SK-N-SH (cell line): ENCODE results near the gene PSD. TPM values are rescaled to one million over a fixed set of nuclear protein-coding genes. Genes with fewer than 3 reads are reported as not detected.

ENCODE experiments used
- CTCF ChIA-PET: fragments of 300-600, 350-600 bp; formaldehyde crosslinking; extraction: SDS; loops from one replicate; lab custom pipeline; 2021; lab: Yijun Ruan, JAX
- POLR2A ChIA-PET: fragments of 350-600 bp; sonication (Branson Sonifier 250); formaldehyde crosslinking; extraction: SDS; loops from one replicate; lab custom pipeline; 2020; ENCODE audit warnings: antibody characterized with exemption, inconsistent platforms; lab: Yijun Ruan, JAX
- DNase-seq: peaks from one replicate; pipeline ENCODE4 v3.0.0; 2012
- H2AFZ ChIP-seq: fragments of 200-600 bp; sonication (generic); 2 replicates; pipeline ENCODE4 v1.8.1; 2016; ENCODE audit warnings: antibody characterized with exemption, mild to moderate bottlenecking, low read depth
- H3F3A ChIP-seq: fragments of 200-600 bp; sonication (generic); replicated peaks from 2 replicates; pipeline ENCODE3; 2016; ENCODE audit warnings: antibody characterized with exemption, mild to moderate bottlenecking; ENCODE audit not compliant: insufficient read depth
- H3K27ac ChIP-seq, 2 experiments: fragments of 200-500 bp in 1 of 2; fragments of 200-600 bp in 1 of 2; sonication (Bioruptor generic) in 1 of 2; sonication (generic), shearing (Covaris generic) in 1 of 2; 2 replicates each; pipeline versions ENCODE4 v1.5.1 to v1.6.1; 2014 to 2016; ENCODE audit warnings: low read depth in 2 of 2, inconsistent platforms in 1 of 2, low read length in 1 of 2, mild to moderate bottlenecking in 1 of 2, mixed read lengths in 1 of 2
- H3K27me3 ChIP-seq: fragments of 200-600 bp; sonication (generic), shearing (Covaris generic); 2 replicates; pipeline ENCODE4 v1.6.1; 2016; ENCODE audit warnings: mixed run types; ENCODE audit not compliant: insufficient read depth
- H3K36me3 ChIP-seq, 2 experiments: fragments of 200-500 bp in 1 of 2; fragments of 200-600 bp in 1 of 2; sonication (Bioruptor generic) in 1 of 2; sonication (generic) in 1 of 2; replicated peaks in 1 of 2; 2 replicates each; pipeline versions ENCODE3 to v1.5.1; 2014 to 2016; ENCODE audit warnings: low read length in 1 of 2, mild to moderate bottlenecking in 1 of 2; ENCODE audit not compliant: insufficient read depth in 2 of 2, control insufficient read depth in 1 of 2
- H3K4me1 ChIP-seq, 2 experiments: fragments of 200-500 bp in 1 of 2; fragments of 200-600 bp in 1 of 2; sonication (Bioruptor generic) in 1 of 2; sonication (generic), shearing (Covaris generic) in 1 of 2; 2 replicates each; pipeline versions ENCODE4 v1.5.1 to v1.6.1; 2014 to 2016; ENCODE audit warnings: low read depth in 1 of 2, low read length in 1 of 2, mixed run types in 1 of 2; ENCODE audit not compliant: insufficient read depth in 2 of 2, control insufficient read depth in 1 of 2
- H3K4me2 ChIP-seq: fragments of 200-600 bp; sonication (generic), shearing (Covaris generic); 2 replicates; pipeline ENCODE4 v1.6.1; 2017; ENCODE audit warnings: mixed run types
- H3K4me3 ChIP-seq, 2 experiments: fragments of 200-500 bp in 1 of 2; fragments of 200-600 bp in 1 of 2; sonication (Bioruptor generic) in 1 of 2; sonication (generic), shearing (Covaris generic) in 1 of 2; 2 replicates each; pipeline versions ENCODE4 v1.5.1 to v1.8.1; 2014 to 2016; ENCODE audit warnings: low read depth in 2 of 2, inconsistent platforms in 1 of 2, low read length in 1 of 2, mild to moderate bottlenecking in 1 of 2, mixed read lengths in 1 of 2, moderate library complexity in 1 of 2
- H3K79me2 ChIP-seq: fragments of 200-600 bp; sonication (generic); 2 replicates; pipeline ENCODE4 v1.8.1; 2017; ENCODE audit warnings: mild to moderate bottlenecking; ENCODE audit not compliant: insufficient read depth
- H3K9ac ChIP-seq: fragments of 200-600 bp; sonication (generic); 2 replicates; pipeline ENCODE4 v1.6.1; 2017; ENCODE audit warnings: mixed run types
- H3K9me2 ChIP-seq: fragments of 200-600 bp; sonication (generic); 2 replicates; pipeline ENCODE4 v1.6.1; 2017; ENCODE audit warnings: mixed run types
- H3K9me3 ChIP-seq: fragments of 200-600 bp; sonication (generic); 2 replicates; pipeline ENCODE4 v1.6.1; 2017; ENCODE audit warnings: mixed run types, mild to moderate bottlenecking, moderate library complexity
- H4K20me1 ChIP-seq: fragments of 200-600 bp; sonication (generic); 2 replicates; pipeline ENCODE4 v1.6.1; 2017; ENCODE audit warnings: mild to moderate bottlenecking, mixed run types; ENCODE audit not compliant: insufficient read depth
- ELF1 ChIP-seq: IDR thresholded peaks from 2 replicates; pipeline ENCODE4 v1.4.0; 2012
- EZH2phosphoT487 ChIP-seq: fragments of 200-600 bp; sonication (generic); IDR thresholded peaks from 2 replicates; pipeline ENCODE4 v1.6.1; 2017; ENCODE audit warnings: low read depth, mixed run types, mild to moderate bottlenecking, antibody characterized with exemption, moderate library complexity, borderline replicate concordance
- FOXJ3 ChIP-seq: sonication (generic); formaldehyde crosslinking; IDR thresholded peaks from 2 replicates; pipeline ENCODE4 v1.5.1; 2020; ENCODE audit warnings: mild to moderate bottlenecking, missing genetic modification reagents
- MEF2A ChIP-seq: IDR thresholded peaks from 2 replicates; pipeline ENCODE4 v1.4.0; 2012; ENCODE audit warnings: low read depth, borderline replicate concordance
- NFIC ChIP-seq: IDR thresholded peaks from 2 replicates; pipeline ENCODE4 v1.4.0; 2012; ENCODE audit warnings: borderline replicate concordance
- POLR2AphosphoS5 ChIP-seq: IDR thresholded peaks from 2 replicates; pipeline ENCODE4 v1.6.1; 2012; ENCODE audit warnings: low read depth, low read length
- RCOR1 ChIP-seq: fragments of 150-350 bp; IDR thresholded peaks from 2 replicates; pipeline ENCODE4 v1.6.1; 2017; ENCODE audit warnings: antibody characterized with exemption, low read length
- RXRA ChIP-seq: IDR thresholded peaks from 2 replicates; pipeline ENCODE4 v1.4.0; 2012; ENCODE audit warnings: low read depth, mild to moderate bottlenecking, borderline replicate concordance
- SIN3A ChIP-seq: IDR thresholded peaks from 2 replicates; pipeline ENCODE4 v1.6.1; 2012; ENCODE audit warnings: low read depth, mild to moderate bottlenecking, low read length, moderate library complexity, borderline replicate concordance
- TCF12 ChIP-seq: IDR thresholded peaks from 2 replicates; pipeline ENCODE4 v1.4.0; 2012
- WGBS: methylation state at CpG from one replicate; pipeline ENCODE4 v1.1.6; 2017; ENCODE audit warnings: low lambda C conversion rate; 5-methylcytosine and 5-hydroxymethylcytosine counted together
- polyA plus RNA-seq, 3 experiments: library from polyadenylated mRNA; depleted of rRNA; stranded (reverse); fragments of >200 nt; gene quantifications; 2 replicates each; pipeline ENCODE4 v1.2.3, GENCODE V29; 2012
- TF ChIP-seq, protein P1 (sequence below): IDR thresholded peaks from 2 replicates; pipeline ENCODE4 v1.4.0; 2012; ENCODE audit warnings: low read depth, borderline replicate concordance
- TF ChIP-seq, protein P2 (sequence below): IDR thresholded peaks from 2 replicates; pipeline ENCODE4 v1.4.0; 2012; ENCODE audit warnings: low read depth
- TF ChIP-seq, protein P3 (sequence below): fragments of 150-350 bp; IDR thresholded peaks from 2 replicates; pipeline ENCODE4 v1.6.1; 2017; ENCODE audit warnings: antibody characterized with exemption, low read length, low read depth, borderline replicate concordance
- TF ChIP-seq, protein P4 (sequence below): IDR thresholded peaks from 2 replicates; pipeline ENCODE4; 2012

Gene PSD
- polyA plus RNA-seq, 1 of the 3 experiments (the other 2 are of a cell fraction), result 0.97 TPM

DNA sequence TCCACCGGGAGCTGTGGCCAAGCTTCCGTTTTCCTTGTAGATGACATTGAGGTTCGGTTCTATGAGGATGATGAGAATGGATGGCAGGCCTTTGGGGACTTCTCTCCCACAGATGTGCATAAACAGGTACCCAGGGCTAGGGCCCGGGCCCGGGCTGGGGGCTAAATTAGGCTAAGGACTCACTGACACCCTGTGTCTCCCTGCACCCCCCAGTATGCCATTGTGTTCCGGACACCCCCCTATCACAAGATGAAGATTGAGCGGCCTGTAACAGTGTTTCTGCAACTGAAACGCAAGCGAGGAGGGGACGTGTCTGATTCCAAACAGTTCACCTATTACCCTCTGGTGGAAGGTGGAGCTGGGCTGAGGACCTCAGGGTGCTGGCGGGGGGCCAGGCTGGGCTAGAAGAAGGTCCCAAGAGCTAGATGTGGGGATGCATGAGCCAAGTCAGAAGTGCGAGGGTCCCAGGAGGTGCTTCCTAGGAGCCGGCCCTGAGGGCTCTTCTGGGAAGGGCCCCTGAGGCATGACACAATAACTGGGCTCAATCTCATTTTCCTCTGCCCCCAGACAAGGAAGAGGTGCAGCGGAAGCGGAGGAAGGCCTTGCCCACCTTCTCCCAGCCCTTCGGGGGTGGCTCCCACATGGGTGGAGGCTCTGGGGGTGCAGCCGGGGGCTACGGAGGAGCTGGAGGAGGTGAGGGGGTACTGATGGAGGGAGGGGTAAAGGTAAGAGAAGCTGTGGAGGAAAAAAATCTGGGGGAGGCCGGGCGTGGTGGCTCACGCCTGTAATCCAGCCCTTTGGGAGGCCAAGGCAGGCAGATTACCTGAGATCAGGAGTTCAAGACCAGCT lies 20.2 kb downstream of the PSD start:
- Histone ChIP-seq H3K9me2 (no peaks in the 10 kb centered on the region), H3K4me3 (no peak overlapping the region), H3K9ac (no peak overlapping the region), H3K4me2 (0 out of 2 replicates have a peak overlapping the region, but pooled peaks have one; percentile 89), H3K27ac (no peak overlapping the region), H3K27me3 (no peaks in the 10 kb centered on the region), H3F3A (peaks cover 3% of the 10 kb centered on the region), H3K36me3 (no peaks in the 10 kb centered on the region), H3K79me2 (peaks cover 5% of the 10 kb centered on the region; the same call in 1 of the 2 replicates), H4K20me1 (no peaks in the 10 kb centered on the region), H3K9me3 (no peaks in the 10 kb centered on the region), H2AFZ (no peak overlapping the region), H3K4me1 (peaks cover 0 to 23% of the 10 kb centered on the region in 2 experiments; a peak in 1 of 4 replicates)
- POLR2A ChIA-PET, result interaction anchor here (1.2 kb wide), 3 partner anchors 22 to 80 kb away, joined by 3 to 5 read pairs (median 3); partner anchors contain the start of genes CUEDC2 and FBXL15
- TF ChIP-seq, protein P1, sequence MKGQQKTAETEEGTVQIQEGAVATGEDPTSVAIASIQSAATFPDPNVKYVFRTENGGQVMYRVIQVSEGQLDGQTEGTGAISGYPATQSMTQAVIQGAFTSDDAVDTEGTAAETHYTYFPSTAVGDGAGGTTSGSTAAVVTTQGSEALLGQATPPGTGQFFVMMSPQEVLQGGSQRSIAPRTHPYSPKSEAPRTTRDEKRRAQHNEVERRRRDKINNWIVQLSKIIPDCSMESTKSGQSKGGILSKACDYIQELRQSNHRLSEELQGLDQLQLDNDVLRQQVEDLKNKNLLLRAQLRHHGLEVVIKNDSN, result no peak
- TF ChIP-seq, protein P2, sequence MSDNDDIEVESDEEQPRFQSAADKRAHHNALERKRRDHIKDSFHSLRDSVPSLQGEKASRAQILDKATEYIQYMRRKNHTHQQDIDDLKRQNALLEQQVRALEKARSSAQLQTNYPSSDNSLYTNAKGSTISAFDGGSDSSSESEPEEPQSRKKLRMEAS, result no peak
- TF ChIP-seq FOXJ3 (CRISPR knock-in tag), result no peak
- no peak for TF ChIP-seq ELF1
- no peak for TF ChIP-seq RCOR1
- TF ChIP-seq EZH2phosphoT487, result no peak
- TF ChIP-seq NFIC, result no peak
- CTCF ChIA-PET, result interaction anchor here (1.1 to 16.5 kb wide), 24 partner anchors 9 to 241 kb away, joined by 3 to 359 read pairs (median 7); partner anchors contain the start of genes ACTR1A, C10orf95, ELOVL3 and FBXL15
- WGBS, result 92% methylated on average over 21 of the region's 21 CpGs
- no peak for DNase-seq

DNA sequence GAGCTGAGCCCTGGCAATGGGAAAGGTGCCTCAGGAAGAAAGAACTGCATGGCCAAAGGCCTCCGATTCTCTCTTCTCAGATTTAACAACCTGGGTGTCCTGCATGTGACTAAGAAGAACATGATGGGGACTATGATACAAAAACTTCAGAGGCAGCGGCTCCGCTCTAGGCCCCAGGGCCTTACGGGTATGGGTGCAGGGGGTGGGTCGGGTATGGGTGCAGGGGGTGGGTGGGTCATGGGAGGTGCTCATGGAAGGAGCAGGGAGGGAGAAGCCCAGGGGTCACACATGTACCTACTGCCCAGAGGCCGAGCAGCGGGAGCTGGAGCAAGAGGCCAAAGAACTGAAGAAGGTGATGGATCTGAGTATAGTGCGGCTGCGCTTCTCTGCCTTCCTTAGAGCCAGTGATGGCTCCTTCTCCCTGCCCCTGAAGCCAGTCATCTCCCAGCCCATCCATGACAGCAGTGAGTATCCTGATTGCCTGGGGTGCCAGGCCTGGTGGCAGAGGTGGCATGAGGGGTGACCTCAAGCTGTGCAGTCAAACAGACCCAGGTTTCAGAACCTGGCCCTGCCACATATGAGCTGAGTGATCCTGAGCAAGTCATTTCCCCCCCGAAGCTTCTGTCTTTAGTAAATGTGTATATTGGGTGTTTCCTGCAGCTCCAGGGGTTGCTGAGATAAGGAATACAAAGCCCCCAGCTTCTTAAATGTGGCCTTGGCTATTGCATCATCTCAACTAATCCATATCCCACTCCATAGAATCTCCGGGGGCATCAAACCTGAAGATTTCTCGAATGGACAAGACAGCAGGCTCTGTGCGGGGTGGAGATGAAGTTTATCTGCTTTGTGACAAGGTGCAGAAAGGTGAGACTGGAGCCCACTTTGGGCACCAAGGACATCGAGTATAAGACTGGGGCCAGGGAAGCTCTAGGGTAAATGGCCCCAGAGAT lies 21.1 kb downstream of the PSD start:
- Histone ChIP-seq H3K36me3 (no peaks in the 10 kb centered on the region), H2AFZ (no peak overlapping the region), H4K20me1 (no peaks in the 10 kb centered on the region), H3K4me2 (no peak overlapping the region), H3K4me1 (peaks cover 0 to 23% of the 10 kb centered on the region in 2 experiments; a peak in 1 of 4 replicates), H3K27ac (no peak overlapping the region), H3K4me3 (no peak overlapping the region), H3K9ac (no peak overlapping the region), H3K27me3 (no peaks in the 10 kb centered on the region), H3K9me3 (no peaks in the 10 kb centered on the region), H3F3A (peaks cover 3% of the 10 kb centered on the region), H3K79me2 (peaks cover 5% of the 10 kb centered on the region; the same call in 1 of the 2 replicates), H3K9me2 (no peaks in the 10 kb centered on the region)
- 93% methylated on average over 14 of the region's 14 CpGs for WGBS
- TF ChIP-seq TCF12, result no peak
- TF ChIP-seq, protein P3, sequence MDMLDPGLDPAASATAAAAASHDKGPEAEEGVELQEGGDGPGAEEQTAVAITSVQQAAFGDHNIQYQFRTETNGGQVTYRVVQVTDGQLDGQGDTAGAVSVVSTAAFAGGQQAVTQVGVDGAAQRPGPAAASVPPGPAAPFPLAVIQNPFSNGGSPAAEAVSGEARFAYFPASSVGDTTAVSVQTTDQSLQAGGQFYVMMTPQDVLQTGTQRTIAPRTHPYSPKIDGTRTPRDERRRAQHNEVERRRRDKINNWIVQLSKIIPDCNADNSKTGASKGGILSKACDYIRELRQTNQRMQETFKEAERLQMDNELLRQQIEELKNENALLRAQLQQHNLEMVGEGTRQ, result no peak
- no peak for TF ChIP-seq MEF2A
- TF ChIP-seq, protein P4, sequence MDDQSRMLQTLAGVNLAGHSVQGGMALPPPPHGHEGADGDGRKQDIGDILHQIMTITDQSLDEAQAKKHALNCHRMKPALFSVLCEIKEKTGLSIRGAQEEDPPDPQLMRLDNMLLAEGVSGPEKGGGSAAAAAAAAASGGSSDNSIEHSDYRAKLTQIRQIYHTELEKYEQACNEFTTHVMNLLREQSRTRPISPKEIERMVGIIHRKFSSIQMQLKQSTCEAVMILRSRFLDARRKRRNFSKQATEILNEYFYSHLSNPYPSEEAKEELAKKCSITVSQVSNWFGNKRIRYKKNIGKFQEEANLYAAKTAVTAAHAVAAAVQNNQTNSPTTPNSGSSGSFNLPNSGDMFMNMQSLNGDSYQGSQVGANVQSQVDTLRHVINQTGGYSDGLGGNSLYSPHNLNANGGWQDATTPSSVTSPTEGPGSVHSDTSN, result no peak
- TF ChIP-seq POLR2AphosphoS5, result no peak
- no peak for TF ChIP-seq RXRA
- no peak for TF ChIP-seq SIN3A
- ChIA-PET POLR2A (interaction anchor here (1.2 kb wide), 1 partner anchor 23 kb away, joined by 5 read pairs; the partner anchor contains the start of gene FBXL15), CTCF (interaction anchor here (0.6 to 16.5 kb wide), 8 partner anchors 10 to 242 kb away, joined by 3 to 359 read pairs (median 28); partner anchors contain the start of genes ELOVL3, FBXL15 and PSD)
- no peak for DNase-seq
